ENCODE measurements around the gene CDC25C.

- no peak for TF ChIP-seq EZH2 (IDR thresholded peaks at IDR 0.05; ENCODE audit: low read depth)
- no peak for TF ChIP-seq CTCF (conservative IDR thresholded peaks at IDR 0.05)
These were observed 7.9 kb upstream of the CDC25C start for GRCh38 chr5:138339464-138339863.

All from PC-9 (cell line).